Natural killer cell (primary cell): ENCODE measurements around the gene SLCO4A1. TPM values are rescaled to one million over a fixed set of nuclear protein-coding genes. Genes with fewer than 3 reads are reported as not detected.

Experiments
- ATAC-seq, 3 donors: fragments of 150-1000 bp in 2 of 3; fragments of 200-7000 bp in 1 of 3; cut with Tn5 transposase; 1 replicate in 1 of 3; 2 replicates in 2 of 3; pipeline ENCODE4 v1.10.0; 2021; ENCODE audit warnings: mild to moderate bottlenecking in 2 of 3, moderate library complexity in 2 of 3
- DNase-seq, 2 donors: peaks; one replicate each; pipeline versions ENCODE4 v3.0.0 to v3.0.0-alpha.2; 2013 to 2021; ENCODE audit warnings: mixed read lengths in 1 of 2
- H3K27ac ChIP-seq: one replicate; pipeline ENCODE4 v1.5.1; 2013; ENCODE audit warnings: mild to moderate bottlenecking, low read length
- H3K27me3 ChIP-seq: one replicate; pipeline ENCODE4 v1.6.1; 2013; ENCODE audit warnings: low read length; ENCODE audit not compliant: control insufficient read depth, insufficient read depth
- H3K36me3 ChIP-seq: one replicate; pipeline ENCODE4 v1.6.1; 2013; ENCODE audit warnings: low read length; ENCODE audit not compliant: control insufficient read depth, insufficient read depth
- H3K4me1 ChIP-seq: one replicate; pipeline ENCODE4 v1.6.1; 2013; ENCODE audit warnings: low read length; ENCODE audit not compliant: control insufficient read depth, insufficient read depth
- H3K4me3 ChIP-seq: one replicate; pipeline ENCODE4 v1.5.1; 2013; ENCODE audit warnings: low read length
- H3K9me3 ChIP-seq: one replicate; pipeline ENCODE4 v1.6.1; 2013; ENCODE audit warnings: low read length; ENCODE audit not compliant: control insufficient read depth, insufficient read depth
- H3K27ac Mint-ChIP-seq, 2 donors: one replicate each; pipeline ENCODE4 v1.8.0; 2022; ENCODE audit warnings: mild to moderate bottlenecking in 2 of 2, mixed read lengths in 2 of 2, moderate library complexity in 1 of 2
- H3K27me3 Mint-ChIP-seq, 2 donors: one replicate each; pipeline ENCODE4 v1.8.0; 2022; ENCODE audit warnings: low read depth in 2 of 2, mixed read lengths in 2 of 2
- H3K36me3 Mint-ChIP-seq: one replicate; pipeline ENCODE4 v1.8.0; 2022; ENCODE audit warnings: mixed read lengths
- H3K4me1 Mint-ChIP-seq, 2 donors: one replicate each; pipeline ENCODE4 v1.8.0; 2022; ENCODE audit warnings: mixed read lengths in 2 of 2
- H3K4me3 Mint-ChIP-seq: one replicate; pipeline ENCODE4 v1.8.0; 2022; ENCODE audit warnings: mild to moderate bottlenecking, moderate library complexity, mixed read lengths
- H3K9me3 Mint-ChIP-seq, 2 donors: one replicate each; pipeline ENCODE4 v1.8.0; 2022; ENCODE audit warnings: mixed read lengths in 2 of 2
- CTCF ChIP-seq: fragments of 200-600 bp; IDR thresholded peaks from one replicate; pipeline ENCODE4 v1.8.0; 2022; ENCODE audit warnings: antibody characterized with exemption
- WGBS: methylation state at CpG from one replicate; pipeline ENCODE4 v1.1.7; 2013; ENCODE audit warnings: missing lambda C conversion rate; ENCODE audit not compliant: insufficient coverage; 5-methylcytosine and 5-hydroxymethylcytosine counted together
- intact Hi-C: fragments of 100-400 bp; cut with micrococcal nuclease; formaldehyde crosslinking; loops from one replicate; pipeline ENCODE4 v1.14.2; 2022
- total RNA-seq, 4 donors: library from RNA; stranded (reverse); fragments of 120-200 nt in 1 of 4; gene quantifications; one replicate each; pipeline versions ENCODE4 v1.2.3 to v1.2.4, GENCODE V29; 2013 to 2022

The SLCO4A1 gene
- total RNA-seq, 3 donors from 2014 or later (not counting 1 experiment from before 2014, with no cell fraction given): 0.59 to 1.4 (median 1.1) TPM

- no peak for TF ChIP-seq CTCF
- Mint-ChIP-seq H3K4me3 (no peak overlapping the region), H3K27ac (no peak overlapping the region), H3K36me3 (no peaks in the 10 kb centered on the region), H3K4me1 (no peaks in the 10 kb centered on the region), H3K27me3 (no peaks in the 10 kb centered on the region), H3K9me3 (no peaks in the 10 kb centered on the region)
- 94% methylated on average over 30 of the region's 30 CpGs for WGBS
- Histone ChIP-seq H3K27me3 (no peaks in the 10 kb centered on the region), H3K36me3 (no peaks in the 10 kb centered on the region), H3K9me3 (no peaks in the 10 kb centered on the region), H3K27ac (no peak overlapping the region), H3K4me3 (no peak overlapping the region), H3K4me1 (no peaks in the 10 kb centered on the region)
- ATAC-seq (no peak), DNase-seq (no peak)
- intact Hi-C loops: loop anchor here (1.0 to 5.0 kb wide), 2 partner anchors 125 to 141 kb away; no protein-coding TSS in a partner anchor
Observed at GRCh38 chr20:62667530-62668440, 25.5 kb downstream of the SLCO4A1 start.

GRCh38 chr20:62668441-62669027, 26.2 kb downstream of the SLCO4A1 start:
- TF ChIP-seq CTCF: peak; percentile 68
- intact Hi-C loops: loop anchor here (1.0 to 5.0 kb wide), 2 partner anchors 124 to 140 kb away; no protein-coding TSS in a partner anchor
- Mint-ChIP-seq H3K36me3 (no peaks in the 10 kb centered on the region), H3K4me1 (no peaks in the 10 kb centered on the region), H3K27ac (no peak overlapping the region), H3K4me3 (no peak overlapping the region), H3K9me3 (no peaks in the 10 kb centered on the region), H3K27me3 (no peaks in the 10 kb centered on the region)
- Histone ChIP-seq H3K9me3 (no peaks in the 10 kb centered on the region), H3K36me3 (no peaks in the 10 kb centered on the region), H3K27ac (no peak overlapping the region), H3K4me1 (no peaks in the 10 kb centered on the region), H3K27me3 (no peaks in the 10 kb centered on the region), H3K4me3 (no peak overlapping the region)
- 82% methylated on average over 13 of the region's 13 CpGs for whole genome bisulfite sequencing
- DNase-seq: peak; percentile 36 to 69
- ATAC-seq: peak; percentile 48 to 70 (median 61)

- no peaks in the 10 kb centered on the region for H3K4me1 Mint-ChIP-seq
- no peak overlapping the region for H3K27ac Mint-ChIP-seq
- no peaks in the 10 kb centered on the region for H3K27me3 Mint-ChIP-seq
- no peaks in the 10 kb centered on the region for H3K9me3 Mint-ChIP-seq
- H3K36me3 Mint-ChIP-seq: no peaks in the 10 kb centered on the region
- Histone ChIP-seq H3K27me3 (no peaks in the 10 kb centered on the region), H3K9me3 (no peaks in the 10 kb centered on the region), H3K27ac (no peak overlapping the region), H3K4me1 (no peaks in the 10 kb centered on the region), H3K36me3 (no peaks in the 10 kb centered on the region), H3K4me3 (no peak overlapping the region)
- intact Hi-C loops: loop anchor here (5.0 kb wide), 1 partner anchor 123 kb away; no protein-coding TSS in a partner anchor
- no peak for TF ChIP-seq CTCF
- DNase-seq (no peak), ATAC-seq (no peak)
- WGBS: 97% methylated on average over 10 of the region's 10 CpGs
- no peak overlapping the region for H3K4me3 Mint-ChIP-seq
Observed at GRCh38 chr20:62669249-62669648, 26.9 kb downstream of the SLCO4A1 start.
